Measurements from ENCODE around the gene TRMO. TPM values are rescaled to one million over a fixed set of nuclear protein-coding genes. Genes with fewer than 3 reads are reported as not detected.
A peak's percentile ranks its signal among the peaks of the same experiment; 100 is the strongest.

TRMO gene
- total and polyA plus RNA-seq, 9 of the 15 experiments (the other 6 are each of a cell fraction or from before 2014, with no cell fraction given) = 5.6 to 22.4 (median 16.2) TPM

DNA sequence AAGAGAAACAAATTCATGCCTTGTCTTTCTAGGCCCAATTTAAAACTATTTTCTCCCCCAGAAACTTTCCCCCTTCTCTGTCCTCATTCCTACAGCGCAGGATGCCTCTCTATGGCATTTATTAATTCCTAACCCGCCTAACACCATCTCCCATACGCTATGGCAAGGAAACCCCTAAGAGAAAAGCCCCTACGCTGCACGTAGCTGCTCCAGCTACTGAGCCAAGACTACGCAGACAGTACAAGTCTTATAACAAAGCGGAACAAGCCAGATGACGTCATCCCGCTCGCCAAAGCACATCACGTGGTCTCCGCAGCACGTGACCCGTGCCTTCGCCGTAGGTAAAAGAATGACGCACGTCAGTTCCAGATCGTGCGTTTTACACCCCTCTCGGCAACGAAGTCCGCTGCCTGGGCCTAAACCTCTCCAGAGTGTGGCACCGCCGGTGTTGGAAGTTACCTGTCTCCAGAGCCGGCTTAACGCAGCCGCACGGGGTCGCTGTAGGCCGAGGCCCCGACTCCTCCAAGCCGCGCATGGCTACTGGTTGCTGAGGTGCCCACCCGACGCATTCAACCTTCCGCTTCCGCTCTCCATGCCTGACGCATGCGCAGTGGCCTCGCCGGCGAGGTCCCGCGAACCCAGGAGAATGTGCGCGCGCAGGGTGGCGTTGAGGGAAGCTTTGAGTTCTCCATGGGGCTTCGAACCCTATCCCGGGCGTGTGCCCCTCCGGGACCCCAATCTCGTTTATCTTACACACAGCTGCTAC lies at the start of gene TRMO (continued):
- TF ChIP-seq ETS2 (tag; IDR thresholded peaks at IDR 0.05; ENCODE audit: borderline replicate concordance, poor library complexity, severe bottlenecking) (no peak), YY1 (IDR thresholded peaks at IDR 0.05; ENCODE audit: borderline replicate concordance in 1 of 3, control insufficient read depth in 1 of 3, extremely low read depth in 1 of 3, insufficient read depth in 3 of 3, insufficient read length in 1 of 3, insufficient replicate concordance in 2 of 3, low read depth in 1 of 3, low read length in 2 of 3) (peak in 2 of 3 experiments; percentile 43 to 64), EWSR1 (IDR thresholded peaks at IDR 0.05; ENCODE audit: borderline replicate concordance, low read depth, partially characterized antibody) (no peak), E2F5 (CRISPR knock-in tag; IDR thresholded peaks at IDR 0.05) (peak; percentile 97), FOS (IDR thresholded peaks at IDR 0.05; ENCODE audit: extremely low read depth, insufficient read length) (peak; percentile 74), POLR2G (IDR thresholded peaks at IDR 0.05; ENCODE audit: low read depth, low read length) (peak; percentile 93), FOXK1 (CRISPR knock-in tag; IDR thresholded peaks at IDR 0.05; ENCODE audit: borderline replicate concordance) (no peak), RBM25 (IDR thresholded peaks at IDR 0.05; ENCODE audit: low read depth, low read length, severe bottlenecking) (no peak), ZNF398 (CRISPR knock-in tag; IDR thresholded peaks at IDR 0.05) (no peak), GABPB2 (CRISPR knock-in tag; conservative IDR thresholded peaks at IDR 0.05) (peak; percentile 84), LCOR (CRISPR knock-in tag; IDR thresholded peaks at IDR 0.05) (peak; percentile 93), TEAD4 (IDR thresholded peaks at IDR 0.05; ENCODE audit: low read length) (no peak; the same call in 1 of the 2 replicates), TEAD4 (CRISPR knock-in tag; IDR thresholded peaks at IDR 0.05; ENCODE audit: borderline replicate concordance) (no peak), C11orf30 (IDR thresholded peaks at IDR 0.05; ENCODE audit: low read depth) (peak; percentile 100), RBBP5 (IDR thresholded peaks at IDR 0.05; ENCODE audit: borderline replicate concordance, insufficient read depth, low read length, poor library complexity, severe bottlenecking) (peak; percentile 87), NR3C1 (CRISPR knock-in tag; IDR thresholded peaks at IDR 0.05) (no peak), CBX1 (IDR thresholded peaks at IDR 0.05; ENCODE audit: low read depth) (peak; percentile 92), SMARCA5 (IDR thresholded peaks at IDR 0.05) (no peak)
- TF ChIP-seq, protein P1, sequence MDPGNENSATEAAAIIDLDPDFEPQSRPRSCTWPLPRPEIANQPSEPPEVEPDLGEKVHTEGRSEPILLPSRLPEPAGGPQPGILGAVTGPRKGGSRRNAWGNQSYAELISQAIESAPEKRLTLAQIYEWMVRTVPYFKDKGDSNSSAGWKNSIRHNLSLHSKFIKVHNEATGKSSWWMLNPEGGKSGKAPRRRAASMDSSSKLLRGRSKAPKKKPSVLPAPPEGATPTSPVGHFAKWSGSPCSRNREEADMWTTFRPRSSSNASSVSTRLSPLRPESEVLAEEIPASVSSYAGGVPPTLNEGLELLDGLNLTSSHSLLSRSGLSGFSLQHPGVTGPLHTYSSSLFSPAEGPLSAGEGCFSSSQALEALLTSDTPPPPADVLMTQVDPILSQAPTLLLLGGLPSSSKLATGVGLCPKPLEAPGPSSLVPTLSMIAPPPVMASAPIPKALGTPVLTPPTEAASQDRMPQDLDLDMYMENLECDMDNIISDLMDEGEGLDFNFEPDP (CRISPR knock-in tag; IDR thresholded peaks at IDR 0.05) = peak; percentile 86
- TF ChIP-seq, protein P2, sequence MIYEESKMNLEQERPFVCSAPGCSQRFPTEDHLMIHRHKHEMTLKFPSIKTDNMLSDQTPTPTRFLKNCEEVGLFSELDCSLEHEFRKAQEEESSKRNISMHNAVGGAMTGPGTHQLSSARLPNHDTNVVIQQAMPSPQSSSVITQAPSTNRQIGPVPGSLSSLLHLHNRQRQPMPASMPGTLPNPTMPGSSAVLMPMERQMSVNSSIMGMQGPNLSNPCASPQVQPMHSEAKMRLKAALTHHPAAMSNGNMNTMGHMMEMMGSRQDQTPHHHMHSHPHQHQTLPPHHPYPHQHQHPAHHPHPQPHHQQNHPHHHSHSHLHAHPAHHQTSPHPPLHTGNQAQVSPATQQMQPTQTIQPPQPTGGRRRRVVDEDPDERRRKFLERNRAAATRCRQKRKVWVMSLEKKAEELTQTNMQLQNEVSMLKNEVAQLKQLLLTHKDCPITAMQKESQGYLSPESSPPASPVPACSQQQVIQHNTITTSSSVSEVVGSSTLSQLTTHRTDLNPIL (CRISPR knock-in tag; IDR thresholded peaks at IDR 0.05) = peak; percentile 93; the same call in 1 of the 2 replicates
